Stimulated activated CD4-positive, alpha-beta T cell treated with anti-CD3 and anti-CD28 coated beads, Interleukin-15, amount 100 ng/mL, for 48 hours (primary cell): ENCODE data around the gene TRAFD1.

Source experiments
- DNase-seq, 2 donors: peaks; one replicate each; pipeline ENCODE4 v3.0.0-alpha.2; 2020; ENCODE audit warnings: low read depth in 2 of 2

The TRAFD1 gene

GRCh38 chr12:112115259-112116045 lies 9.9 kb upstream of the TRAFD1 start:
- no peak for DNase-seq

GRCh38 chr12:112116232-112117060 lies 8.9 kb upstream of the TRAFD1 start:
- DNase-seq, result no peak

GRCh38 chr12:112117685-112118084 lies 7.7 kb upstream of the TRAFD1 start:
- DNase-seq, result no peak

GRCh38 chr12:112121780-112122565 lies 3.4 kb upstream of the TRAFD1 start:
- DNase-seq, result no peak

- DNase-seq, result no peak
These were observed 2.3 kb upstream of the TRAFD1 start for GRCh38 chr12:112122823-112123690.

- DNase-seq, result no peak
These were observed 476 bp upstream of the TRAFD1 start for GRCh38 chr12:112124918-112125249.

- no peak for DNase-seq
These were observed 659 bp downstream of the TRAFD1 start for GRCh38 chr12:112126000-112126438.

GRCh38 chr12:112126911-112127310 lies 1.6 kb downstream of the TRAFD1 start:
- no peak for DNase-seq

- DNase-seq, result no peak
These were observed 5.2 kb downstream of the TRAFD1 start for GRCh38 chr12:112130441-112130998.

GRCh38 chr12:112131686-112132085 lies 6.3 kb downstream of the TRAFD1 start:
- no peak for DNase-seq

GRCh38 chr12:112133418-112133817 lies 8.1 kb downstream of the TRAFD1 start:
- DNase-seq, result no peak

GRCh38 chr12:112134731-112135130 lies 9.4 kb downstream of the TRAFD1 start:
- no peak for DNase-seq

GRCh38 chr12:112140728-112141127 lies 15.4 kb downstream of the TRAFD1 start:
- no peak for DNase-seq

GRCh38 chr12:112146123-112146522 lies 20.8 kb downstream of the TRAFD1 start:
- DNase-seq, result no peak

GRCh38 chr12:112148031-112148513 lies 22.7 kb downstream of the TRAFD1 start:
- DNase-seq, result no peak

GRCh38 chr12:112149596-112149995 lies 24.2 kb downstream of the TRAFD1 start:
- DNase-seq, result no peak

- no peak for DNase-seq
These were observed 26.6 kb downstream of the TRAFD1 start for GRCh38 chr12:112151766-112152541.

GRCh38 chr12:112153181-112153892 lies 28.0 kb downstream of the TRAFD1 start:
- DNase-seq, result no peak

GRCh38 chr12:112153893-112154219 lies 28.5 kb downstream of the TRAFD1 start:
- DNase-seq, result no peak
